Heart left ventricle (tissue), 13 donors: ENCODE data around the gene CCT3.

Source experiments
- POLR2A ChIP-seq, 2 donors: fragments of 450-650 bp; IDR thresholded peaks; one replicate each; pipeline ENCODE4 v1.6.1; 2017; ENCODE audit warnings: antibody characterized with exemption in 2 of 2, mild to moderate bottlenecking in 2 of 2, moderate library complexity in 2 of 2
- TF ChIP-seq, protein P1 (sequence below), 12 donors: fragments of 200-600 bp; sonication (generic) in 4 of 12; IDR thresholded peaks; one replicate each; pipeline versions ENCODE4 v1.5.0 to v1.8.0; 2018 to 2022; ENCODE audit warnings: antibody characterized with exemption in 12 of 12, mild to moderate bottlenecking in 5 of 12
- donor health status: ischemic (EF 13 %, LVEDD 7.1; RV severe dilation, severe dysfunction).
- donor health status: DM: no; HTN: yes; CAD: no.
- donor health status: DM: no; HTN: no; CAD: no.
- donor health status: ischemic (EF 25% LVEDD 6.9; RV normal size, moderate dysfunction).
- donor health status: ischemic (EF 25% LVEDD 5.7; RV mildly dilated, moderate dysfunction).
- donor health status: ischemic (EF 35%, LVEDD 5.7; RV mildly dilated, moderate dysfunction).
- donor health status: nonischemic (EF 11% LVEDD 7.7; RV severe dilation, severe dysfunction).
- donor health status: DM: yes; HTN: yes; CAD: no.
- donor health status: PGD.
- donor health status: ischemic (EF 29% LVEDD 5.4; RV normal size, mild dysfunction).
- donor health status: nonischemic (EF 23%, LVEDD 6.1; RV moderate dilation, normal function).

DNA sequence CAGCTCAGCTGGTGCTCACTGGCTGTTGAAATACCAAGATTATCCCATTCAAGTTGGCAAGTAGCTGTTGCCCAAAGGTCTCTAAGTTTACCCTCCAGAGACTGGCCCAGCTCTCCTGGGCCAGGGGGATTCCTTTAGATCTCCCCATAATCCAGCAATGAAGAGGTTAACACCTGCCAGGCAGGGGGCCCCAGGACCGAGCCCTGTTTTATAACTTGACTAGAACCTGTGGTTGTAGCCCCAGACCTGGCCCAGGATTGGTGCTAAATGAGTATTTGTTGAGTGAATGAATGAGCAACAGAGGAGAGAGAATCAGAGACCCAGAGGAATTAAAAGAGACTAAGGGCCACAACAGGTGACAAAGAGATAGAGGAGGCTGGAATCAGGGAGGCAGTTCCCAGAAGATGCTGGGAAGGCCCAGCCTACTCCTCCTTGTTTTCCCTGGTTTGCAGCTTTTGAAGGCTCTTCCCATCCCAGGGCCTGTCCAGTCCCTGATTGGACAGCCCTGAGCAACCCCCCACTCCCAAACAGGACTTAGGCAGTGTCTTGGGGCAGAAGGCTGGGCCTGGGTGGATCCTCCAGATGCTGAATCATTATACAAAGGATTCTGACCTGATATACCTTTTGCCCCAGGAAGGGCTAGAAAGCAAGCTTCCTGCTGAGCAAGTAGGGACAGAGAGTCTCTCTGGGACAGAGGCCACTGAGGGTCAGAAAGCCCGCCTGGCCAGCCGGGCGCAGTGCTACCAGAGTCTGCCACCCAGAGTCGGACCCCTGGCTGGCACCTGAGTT lies 28.5 kb upstream of the CCT3 start:
- TF ChIP-seq, protein P1, sequence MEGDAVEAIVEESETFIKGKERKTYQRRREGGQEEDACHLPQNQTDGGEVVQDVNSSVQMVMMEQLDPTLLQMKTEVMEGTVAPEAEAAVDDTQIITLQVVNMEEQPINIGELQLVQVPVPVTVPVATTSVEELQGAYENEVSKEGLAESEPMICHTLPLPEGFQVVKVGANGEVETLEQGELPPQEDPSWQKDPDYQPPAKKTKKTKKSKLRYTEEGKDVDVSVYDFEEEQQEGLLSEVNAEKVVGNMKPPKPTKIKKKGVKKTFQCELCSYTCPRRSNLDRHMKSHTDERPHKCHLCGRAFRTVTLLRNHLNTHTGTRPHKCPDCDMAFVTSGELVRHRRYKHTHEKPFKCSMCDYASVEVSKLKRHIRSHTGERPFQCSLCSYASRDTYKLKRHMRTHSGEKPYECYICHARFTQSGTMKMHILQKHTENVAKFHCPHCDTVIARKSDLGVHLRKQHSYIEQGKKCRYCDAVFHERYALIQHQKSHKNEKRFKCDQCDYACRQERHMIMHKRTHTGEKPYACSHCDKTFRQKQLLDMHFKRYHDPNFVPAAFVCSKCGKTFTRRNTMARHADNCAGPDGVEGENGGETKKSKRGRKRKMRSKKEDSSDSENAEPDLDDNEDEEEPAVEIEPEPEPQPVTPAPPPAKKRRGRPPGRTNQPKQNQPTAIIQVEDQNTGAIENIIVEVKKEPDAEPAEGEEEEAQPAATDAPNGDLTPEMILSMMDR (IDR thresholded peaks at IDR 0.05), result no peak
- TF ChIP-seq POLR2A (IDR thresholded peaks at IDR 0.05), result no peak
